ENCODE data around the gene PPP1R12B.
"Not testable (repeated sequence)": the region's sequence is repeated elsewhere in the genome, so short reads cannot be mapped to it uniquely, and the experiment has no call there.

Gene PPP1R12B

DNA sequence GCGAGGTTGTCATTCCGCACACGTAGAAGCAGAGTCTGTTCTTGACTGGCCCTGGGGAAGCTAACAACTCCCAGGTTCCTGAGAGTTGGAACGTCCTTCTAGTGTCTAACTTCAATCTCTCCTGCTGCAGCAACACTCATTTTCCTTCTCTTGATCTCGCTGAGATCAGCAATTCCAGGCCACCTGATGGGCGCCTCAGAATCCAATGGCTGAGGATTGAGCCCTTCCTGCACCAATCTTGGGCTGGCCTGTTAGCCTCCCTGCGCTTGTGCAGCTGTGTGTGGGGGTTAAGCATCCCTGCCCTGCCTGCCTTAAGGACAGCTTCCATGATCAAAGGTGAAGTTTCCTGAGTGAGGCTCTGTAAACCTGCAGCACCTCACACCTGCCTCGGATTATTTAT lies 273.9 kb downstream of the PPP1R12B start:
- no peak for DNase-seq (ENCODE audit: low read depth)
- TF ChIP-seq CTCF (IDR thresholded peaks at IDR 0.05; ENCODE audit: control insufficient read depth, insufficient read depth, low read depth, low read length, missing control alignments), result no peak
- H3K4me3 ChIP-seq (ENCODE audit: control insufficient read depth, low read depth, low read length), result no peak overlapping the region

GRCh38 chr1:202623075-202623474 lies 274.6 kb downstream of the PPP1R12B start:
- no peak for DNase-seq (ENCODE audit: low read depth)
- H3K4me3 ChIP-seq (ENCODE audit: control insufficient read depth, low read depth, low read length), result no peak overlapping the region
- TF ChIP-seq CTCF (IDR thresholded peaks at IDR 0.05; ENCODE audit: control insufficient read depth, insufficient read depth, low read depth, low read length, missing control alignments), result no peak

- H3K4me3 ChIP-seq (ENCODE audit: control insufficient read depth, low read depth, low read length); DNase-seq (ENCODE audit: low read depth): not testable (repeated sequence)
Measured at GRCh38 chr1:202623476-202623875, 275.0 kb downstream of the PPP1R12B start.

GRCh38 chr1:202624088-202624780 lies 275.7 kb downstream of the PPP1R12B start:
- DNase-seq (ENCODE audit: low read depth), result no peak
- no peak overlapping the region for H3K4me3 ChIP-seq (ENCODE audit: control insufficient read depth, low read depth, low read length)
- no peak for TF ChIP-seq CTCF (IDR thresholded peaks at IDR 0.05; ENCODE audit: control insufficient read depth, insufficient read depth, low read depth, low read length, missing control alignments)

DNA sequence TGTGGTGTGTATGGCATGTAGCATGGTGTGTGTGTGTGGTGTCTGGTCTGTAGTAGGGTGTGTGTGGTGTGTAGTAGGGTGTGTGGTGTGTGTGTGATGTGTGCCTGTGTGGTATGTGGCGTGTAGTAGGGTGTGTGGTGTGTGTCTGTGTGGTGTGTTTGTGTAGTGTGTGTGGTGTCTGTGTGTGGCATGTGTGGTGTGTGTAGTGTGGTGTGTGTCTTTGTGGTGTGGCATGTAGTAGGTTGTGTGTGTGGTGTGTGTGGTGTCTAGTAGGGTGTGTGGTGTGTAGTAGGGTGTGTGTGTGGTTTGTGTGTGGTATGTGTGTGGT lies 276.2 kb downstream of the PPP1R12B start:
- DNase-seq (ENCODE audit: low read depth), result no peak
- TF ChIP-seq CTCF (IDR thresholded peaks at IDR 0.05; ENCODE audit: control insufficient read depth, insufficient read depth, low read depth, low read length, missing control alignments), result no peak
- H3K4me3 ChIP-seq (ENCODE audit: control insufficient read depth, low read depth, low read length), result no peak overlapping the region

- DNase-seq (ENCODE audit: low read depth), result no peak
- peak; percentile 82 for TF ChIP-seq CTCF (IDR thresholded peaks at IDR 0.05; ENCODE audit: control insufficient read depth, insufficient read depth, low read depth, low read length, missing control alignments)
Measured at GRCh38 chr1:202625416-202626360, 277.2 kb downstream of the PPP1R12B start.

GRCh38 chr1:202627036-202627435 lies 278.5 kb downstream of the PPP1R12B start:
- DNase-seq (ENCODE audit: low read depth); H3K4me3 ChIP-seq (ENCODE audit: control insufficient read depth, low read depth, low read length): not testable (repeated sequence)

More at GRCh38 chr1:202625416-202626360, 277.2 kb downstream of the PPP1R12B start:
- no peak overlapping the region for H3K4me3 ChIP-seq (ENCODE audit: control insufficient read depth, low read depth, low read length)
